GOT3 (cell line): ENCODE results near the gene STXBP1.

Experiments
- DNase-seq: peaks from one replicate; lab custom pipeline; 2025; ENCODE audit warnings: mixed read lengths; lab: John Stamatoyannopoulos, UW

The STXBP1 gene

GRCh38 chr9:127658428-127658827 lies 46.4 kb downstream of the STXBP1 start:
- DNase-seq = no peak

- no peak for DNase-seq
These were observed 49.0 kb downstream of the STXBP1 start for GRCh38 chr9:127660886-127661741.

GRCh38 chr9:127662617-127663016 lies 50.5 kb downstream of the STXBP1 start:
- DNase-seq = no peak

- no peak for DNase-seq
These were observed 52.2 kb downstream of the STXBP1 start for GRCh38 chr9:127664324-127664677.

- DNase-seq = no peak
These were observed 52.8 kb downstream of the STXBP1 start for GRCh38 chr9:127664678-127665507.

- no peak for DNase-seq
These were observed 55.2 kb downstream of the STXBP1 start for GRCh38 chr9:127667127-127667844.

GRCh38 chr9:127667906-127668305 lies 55.8 kb downstream of the STXBP1 start:
- no peak for DNase-seq

GRCh38 chr9:127673234-127673633 lies 61.2 kb downstream of the STXBP1 start:
- no peak for DNase-seq

- DNase-seq = no peak
These were observed 64.6 kb downstream of the STXBP1 start for GRCh38 chr9:127676638-127677037.

GRCh38 chr9:127679506-127679905 lies 67.4 kb downstream of the STXBP1 start:
- no peak for DNase-seq

GRCh38 chr9:127680226-127680625 lies 68.1 kb downstream of the STXBP1 start:
- no peak for DNase-seq

GRCh38 chr9:127680846-127681245 lies 68.8 kb downstream of the STXBP1 start:
- DNase-seq = no peak

GRCh38 chr9:127682351-127683136 lies 70.5 kb downstream of the STXBP1 start:
- no peak for DNase-seq

- no peak for DNase-seq
These were observed 71.6 kb downstream of the STXBP1 start for GRCh38 chr9:127683723-127684122.

- DNase-seq = no peak
These were observed 72.5 kb downstream of the STXBP1 start for GRCh38 chr9:127684576-127684975.

- no peak for DNase-seq
These were observed 74.7 kb downstream of the STXBP1 start for GRCh38 chr9:127686461-127687393.

GRCh38 chr9:127689329-127690000 lies 77.4 kb downstream of the STXBP1 start:
- no peak for DNase-seq

GRCh38 chr9:127690735-127691134 lies 78.7 kb downstream of the STXBP1 start:
- DNase-seq = no peak

- DNase-seq = no peak
These were observed 80.0 kb downstream of the STXBP1 start for GRCh38 chr9:127692071-127692470.

- no peak for DNase-seq
These were observed 81.1 kb downstream of the STXBP1 start for GRCh38 chr9:127693143-127693542.
